ENCODE results near the gene PLA2G2C.

DNA sequence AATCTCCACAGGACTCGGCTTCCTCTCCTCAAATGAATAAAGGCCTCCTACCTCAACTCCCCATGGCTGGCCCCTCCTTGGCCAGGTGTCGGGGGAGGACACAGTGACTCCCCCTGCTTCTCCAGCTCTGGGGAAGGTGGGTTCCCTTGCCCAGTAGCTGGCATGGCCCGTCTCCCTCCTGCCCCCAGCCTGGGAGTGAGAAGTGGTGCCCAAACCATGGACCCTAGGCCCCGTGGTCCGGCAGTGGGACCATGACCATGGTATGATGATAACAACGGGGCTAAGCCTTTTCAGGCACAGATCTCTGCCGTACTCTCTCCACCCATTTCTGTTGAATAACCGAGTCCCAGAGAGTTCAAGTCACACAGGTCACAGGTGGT, 36.0 kb downstream of the PLA2G2C start:
- TF ChIP-seq, protein P1, sequence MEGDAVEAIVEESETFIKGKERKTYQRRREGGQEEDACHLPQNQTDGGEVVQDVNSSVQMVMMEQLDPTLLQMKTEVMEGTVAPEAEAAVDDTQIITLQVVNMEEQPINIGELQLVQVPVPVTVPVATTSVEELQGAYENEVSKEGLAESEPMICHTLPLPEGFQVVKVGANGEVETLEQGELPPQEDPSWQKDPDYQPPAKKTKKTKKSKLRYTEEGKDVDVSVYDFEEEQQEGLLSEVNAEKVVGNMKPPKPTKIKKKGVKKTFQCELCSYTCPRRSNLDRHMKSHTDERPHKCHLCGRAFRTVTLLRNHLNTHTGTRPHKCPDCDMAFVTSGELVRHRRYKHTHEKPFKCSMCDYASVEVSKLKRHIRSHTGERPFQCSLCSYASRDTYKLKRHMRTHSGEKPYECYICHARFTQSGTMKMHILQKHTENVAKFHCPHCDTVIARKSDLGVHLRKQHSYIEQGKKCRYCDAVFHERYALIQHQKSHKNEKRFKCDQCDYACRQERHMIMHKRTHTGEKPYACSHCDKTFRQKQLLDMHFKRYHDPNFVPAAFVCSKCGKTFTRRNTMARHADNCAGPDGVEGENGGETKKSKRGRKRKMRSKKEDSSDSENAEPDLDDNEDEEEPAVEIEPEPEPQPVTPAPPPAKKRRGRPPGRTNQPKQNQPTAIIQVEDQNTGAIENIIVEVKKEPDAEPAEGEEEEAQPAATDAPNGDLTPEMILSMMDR (IDR thresholded peaks at IDR 0.05; ENCODE audit: low read length), result no peak
- TF ChIP-seq EZH2 (IDR thresholded peaks at IDR 0.05; ENCODE audit: borderline replicate concordance, low read length), result no peak
